Activated CD8-positive, alpha-beta memory T cell treated with anti-CD3 and anti-CD28 coated beads for 1 hour (primary cell): ENCODE results near the gene TRAF2.

Experiments used
- DNase-seq, 2 donors: peaks; one replicate each; pipeline ENCODE4 v3.0.0-alpha.2; 2020; ENCODE audit warnings: low read depth in 1 of 2; ENCODE audit errors: extremely low read depth in 1 of 2

The TRAF2 gene

DNA sequence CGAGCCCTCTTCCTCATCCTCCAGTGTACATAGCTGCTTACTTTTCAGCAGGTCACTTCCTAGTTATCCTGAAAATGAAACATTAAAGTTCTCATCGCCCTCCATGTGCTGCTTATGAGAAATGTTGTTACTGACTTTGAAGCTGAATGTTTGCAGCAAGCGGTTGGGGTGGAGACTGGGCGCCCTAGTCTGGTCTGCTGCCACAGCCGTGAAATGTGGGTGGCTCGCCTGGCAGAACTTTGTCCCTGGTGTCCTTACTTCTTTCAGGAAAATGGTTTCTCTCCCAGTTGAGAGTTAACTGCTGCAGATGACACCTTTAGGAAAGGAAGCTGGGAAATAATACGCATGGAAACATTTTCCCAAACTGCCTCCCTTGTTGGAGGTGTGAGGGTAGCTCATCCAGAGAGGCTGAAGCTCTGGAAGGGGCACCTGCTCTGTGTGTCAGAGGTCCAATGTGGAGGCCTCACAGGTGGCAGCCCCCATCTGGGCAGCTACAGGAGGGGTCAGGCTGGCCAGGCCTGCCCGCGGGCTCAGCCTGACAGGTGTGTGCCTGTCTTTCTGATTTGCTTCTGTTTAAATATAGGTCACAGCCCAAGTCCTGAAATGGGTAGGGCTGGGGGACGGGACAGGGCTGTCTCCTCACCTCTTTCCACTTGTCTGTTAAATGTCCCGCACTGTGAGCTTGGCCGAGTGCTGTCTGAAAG is 24.0 kb downstream of the TRAF2 start:
- no peak for DNase-seq

DNA sequence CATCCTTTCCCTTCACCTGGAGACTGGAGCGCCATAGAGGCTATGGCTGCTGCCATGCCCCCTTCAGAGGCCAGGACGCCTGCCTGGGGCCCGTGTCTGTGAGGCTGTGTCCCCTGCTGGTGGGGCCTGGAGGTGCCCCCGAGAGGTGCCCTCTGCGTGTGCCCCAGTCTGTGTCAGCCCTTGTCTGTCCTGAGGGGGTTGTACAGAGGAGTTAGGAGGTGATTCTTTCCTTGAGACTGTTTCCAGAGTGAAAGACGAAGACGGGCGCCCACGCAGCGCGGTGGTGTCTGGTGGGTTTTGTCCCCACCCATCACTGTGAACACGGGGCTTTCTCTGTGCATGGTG is 24.6 kb downstream of the TRAF2 start:
- DNase-seq = no peak

DNA sequence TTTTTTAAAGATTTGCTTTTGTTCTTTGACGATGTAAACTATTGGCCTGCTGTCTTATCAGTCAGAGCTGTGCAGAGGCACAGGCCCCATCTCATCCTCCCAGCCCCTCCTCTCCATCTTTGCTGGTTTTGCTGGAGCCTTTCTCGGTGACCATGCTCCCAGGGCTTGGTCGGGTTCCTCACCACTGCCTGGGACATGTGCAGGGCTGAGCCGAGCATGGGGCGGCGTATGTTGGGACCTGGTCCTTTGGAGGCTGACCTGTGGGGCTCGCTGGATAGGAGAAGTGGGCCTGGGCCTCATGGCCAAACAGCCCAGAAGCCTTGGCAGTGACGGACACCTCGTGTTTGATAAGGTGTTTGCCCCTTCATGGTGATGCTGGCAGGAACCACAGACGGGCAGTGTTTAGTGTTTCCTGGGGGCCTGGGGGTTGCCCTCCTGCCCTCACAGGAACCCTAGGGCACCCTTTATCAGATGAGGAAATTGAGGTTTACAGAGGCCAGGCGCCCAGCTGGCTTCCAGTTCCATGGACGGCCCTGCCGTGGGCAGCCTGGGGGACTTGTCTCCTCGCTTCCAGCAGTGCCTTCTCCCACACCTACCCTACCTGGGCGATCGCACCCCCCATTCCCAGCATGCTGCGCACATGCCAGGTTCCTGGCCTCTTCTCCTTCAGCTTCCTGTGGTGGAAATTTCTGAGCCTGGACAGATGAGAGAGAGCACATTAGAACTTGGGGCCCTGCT is 27.6 kb downstream of the TRAF2 start:
- no peak for DNase-seq

DNA sequence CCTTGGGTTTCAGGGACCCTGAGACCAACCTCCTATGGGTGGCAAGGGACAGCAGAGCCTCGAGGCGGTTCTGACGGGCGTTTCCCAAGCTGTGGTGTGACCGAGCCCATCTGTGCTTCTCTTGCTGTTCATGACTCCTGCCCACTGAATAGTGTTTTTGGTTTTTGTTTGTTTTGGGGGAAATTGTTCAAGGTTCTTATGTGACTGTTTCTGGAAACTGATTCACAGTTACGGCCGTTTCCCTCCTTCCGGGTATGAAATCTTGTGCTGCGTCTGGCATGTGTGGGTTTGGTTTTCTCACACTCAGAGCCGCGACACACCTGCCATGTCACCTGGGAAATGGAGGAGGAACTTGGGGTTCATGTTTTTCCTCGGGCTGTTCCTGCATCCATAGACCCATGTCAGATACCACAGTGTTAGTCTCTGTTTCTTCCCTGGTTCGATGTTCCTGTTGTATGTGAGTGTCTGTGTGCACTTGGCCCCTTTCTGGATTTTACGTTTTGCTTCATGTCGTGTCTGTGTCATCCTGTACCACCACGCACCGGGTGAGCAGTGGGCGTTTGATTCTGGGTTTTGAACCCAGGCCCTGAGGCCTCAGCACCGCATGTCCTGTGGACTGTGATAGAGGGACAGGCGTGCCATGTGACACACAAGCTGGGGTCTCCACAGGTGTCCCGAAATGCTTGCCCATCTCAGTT is 29.5 kb downstream of the TRAF2 start:
- DNase-seq = no peak

DNA sequence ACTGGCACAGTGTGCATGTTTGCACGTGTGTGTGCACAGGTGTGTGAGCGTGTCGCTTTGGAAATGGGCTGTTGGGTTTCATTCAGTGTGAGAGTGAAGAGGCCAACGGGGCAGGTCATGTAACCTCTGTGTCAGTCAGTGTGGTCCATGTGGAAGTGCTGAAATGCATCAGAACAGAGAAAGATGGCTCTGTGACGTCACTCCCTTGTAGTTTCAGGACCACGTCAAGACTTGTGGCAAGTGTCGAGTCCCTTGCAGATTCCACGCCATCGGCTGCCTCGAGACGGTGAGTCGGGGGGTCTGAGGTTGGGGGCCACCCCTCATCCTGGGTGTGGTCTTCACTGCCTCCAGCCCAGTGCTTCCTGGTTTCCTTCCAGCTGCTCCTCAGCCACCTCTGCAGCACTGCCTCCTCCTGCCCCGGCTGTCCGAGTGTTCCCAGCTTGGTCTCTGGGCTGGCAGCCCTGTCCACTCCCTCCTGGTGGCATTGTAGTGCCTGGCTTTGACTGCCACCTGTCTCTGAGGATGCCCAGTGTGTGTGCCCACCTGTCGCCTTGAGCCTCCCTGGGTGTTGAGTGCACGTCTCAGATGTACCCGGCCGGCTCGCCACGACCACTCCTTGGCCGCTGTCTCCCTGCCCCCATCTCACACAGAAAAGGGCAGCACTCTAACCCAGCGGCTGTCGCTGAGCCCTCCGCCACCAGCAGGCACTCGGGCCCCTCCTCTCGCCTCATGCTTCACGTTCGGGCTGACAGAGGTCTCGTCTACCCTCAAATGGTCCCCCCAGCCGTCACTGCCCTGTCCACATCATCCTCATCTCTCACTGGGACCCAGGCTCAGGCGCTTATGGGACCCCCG is 30.2 kb downstream of the TRAF2 start:
- DNase-seq = no peak

DNA sequence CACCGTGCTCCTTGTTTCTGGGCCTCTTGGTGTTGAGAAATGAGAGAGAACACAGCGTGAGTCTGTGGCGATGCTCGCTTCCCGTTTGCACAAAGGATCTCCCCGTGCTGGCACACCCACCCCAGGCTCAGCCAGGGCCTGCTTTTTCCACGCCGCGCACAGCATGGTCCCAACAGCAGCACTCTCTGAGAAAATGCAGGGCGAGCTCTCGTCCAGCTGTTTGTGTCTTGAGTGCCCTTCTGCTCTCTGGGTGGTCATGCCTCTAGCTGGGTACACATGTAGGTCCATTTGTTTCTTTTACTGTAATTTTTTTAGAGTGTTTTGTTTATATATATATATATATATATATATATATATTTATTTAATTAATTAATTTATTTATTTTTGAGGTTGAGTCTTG is 31.6 kb downstream of the TRAF2 start:
- no peak for DNase-seq

DNA sequence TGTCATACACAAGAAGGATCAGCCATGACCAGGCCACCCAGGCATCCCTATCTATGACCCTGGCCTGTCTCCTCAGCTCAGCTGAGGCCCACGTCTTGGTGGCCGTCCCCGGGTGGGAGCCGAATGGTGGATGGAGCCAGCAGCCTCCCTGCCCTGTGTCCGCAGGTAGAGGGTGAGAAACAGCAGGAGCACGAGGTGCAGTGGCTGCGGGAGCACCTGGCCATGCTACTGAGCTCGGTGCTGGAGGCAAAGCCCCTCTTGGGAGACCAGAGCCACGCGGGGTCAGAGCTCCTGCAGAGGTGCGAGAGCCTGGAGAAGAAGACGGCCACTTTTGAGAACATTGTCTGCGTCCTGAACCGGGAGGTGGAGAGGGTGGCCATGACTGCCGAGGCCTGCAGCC is 33.8 kb downstream of the TRAF2 start:
- DNase-seq = no peak

DNA sequence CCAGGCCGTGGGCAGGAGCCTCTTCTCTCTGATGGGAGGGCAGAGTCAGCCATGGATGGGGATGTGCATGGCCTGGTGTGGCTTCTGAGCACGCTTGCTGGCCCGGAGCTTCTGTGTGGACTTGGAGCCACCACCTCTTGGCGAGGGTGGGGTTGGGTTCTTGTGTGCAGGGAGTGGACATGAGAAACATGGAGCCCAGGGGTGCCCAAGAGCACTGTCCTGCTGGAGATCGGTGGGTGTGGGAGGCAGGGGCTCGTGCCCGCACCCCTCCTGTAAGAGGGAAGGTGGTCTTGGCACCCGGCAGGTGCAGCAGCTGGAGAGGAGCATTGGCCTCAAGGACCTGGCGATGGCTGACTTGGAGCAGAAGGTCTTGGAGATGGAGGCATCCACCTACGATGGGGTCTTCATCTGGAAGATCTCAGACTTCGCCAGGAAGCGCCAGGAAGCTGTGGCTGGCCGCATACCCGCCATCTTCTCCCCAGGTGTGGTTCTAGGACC is 34.5 kb downstream of the TRAF2 start:
- DNase-seq = no peak

DNA sequence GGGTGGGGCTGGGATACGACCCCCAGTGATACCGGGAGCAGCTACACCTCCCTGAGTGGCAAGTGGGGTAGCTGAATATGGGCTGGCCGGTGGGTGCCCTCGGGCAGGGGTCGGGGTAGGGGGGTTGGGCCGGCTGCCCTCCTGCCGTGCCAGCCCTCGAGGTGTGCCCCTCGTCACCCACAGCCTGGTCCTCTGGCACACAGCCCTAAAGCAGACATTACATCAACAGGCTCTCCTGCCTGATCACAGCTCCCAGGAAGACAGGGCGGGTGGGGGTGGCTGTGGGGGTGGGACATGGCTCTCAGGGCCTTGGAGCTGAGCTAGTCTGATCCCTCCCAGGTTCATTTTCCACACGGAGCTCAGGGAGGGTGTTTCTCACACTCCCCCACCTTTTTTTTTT is 35.0 kb downstream of the TRAF2 start:
- no peak for DNase-seq

DNA sequence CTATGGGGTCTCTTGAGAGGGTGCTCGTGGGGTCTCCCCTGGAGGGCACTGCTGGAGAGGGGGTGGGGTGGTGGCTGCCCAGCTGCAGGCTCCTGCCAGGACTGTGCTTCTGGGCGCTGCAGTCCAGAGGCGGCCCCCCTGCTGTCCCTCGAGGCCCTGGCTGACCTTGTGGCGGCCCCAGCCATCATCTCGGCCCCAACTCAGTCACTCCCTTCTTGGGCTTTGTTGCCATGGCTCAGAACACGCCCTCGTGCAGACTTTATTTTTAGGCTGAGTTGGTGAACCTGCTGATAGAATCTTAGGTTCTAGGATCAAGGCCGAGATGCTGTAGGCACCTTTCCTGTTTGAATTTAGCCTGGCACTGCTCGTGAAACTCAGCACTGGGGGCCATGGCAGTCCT is 35.4 kb downstream of the TRAF2 start:
- DNase-seq = no peak

DNA sequence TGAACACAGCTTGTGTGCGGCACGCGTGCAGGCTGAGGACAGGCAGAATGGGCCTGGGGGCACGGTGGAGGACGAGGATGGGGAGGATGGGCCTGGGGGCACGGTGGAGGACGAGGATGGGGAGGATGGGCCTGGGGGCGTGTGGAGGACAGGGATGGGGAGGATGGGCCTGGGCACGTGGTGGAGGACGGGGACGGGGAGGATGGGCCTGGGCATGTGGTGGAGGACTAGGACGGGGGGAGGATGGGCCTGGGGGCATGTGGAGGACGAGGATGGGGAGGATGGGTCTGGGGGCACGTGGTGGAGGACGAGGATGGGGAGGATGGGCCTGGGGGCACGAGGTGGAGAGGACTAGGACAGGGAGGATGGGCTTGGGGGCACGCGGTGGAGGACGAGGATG is 36.2 kb downstream of the TRAF2 start:
- no peak for DNase-seq

DNA sequence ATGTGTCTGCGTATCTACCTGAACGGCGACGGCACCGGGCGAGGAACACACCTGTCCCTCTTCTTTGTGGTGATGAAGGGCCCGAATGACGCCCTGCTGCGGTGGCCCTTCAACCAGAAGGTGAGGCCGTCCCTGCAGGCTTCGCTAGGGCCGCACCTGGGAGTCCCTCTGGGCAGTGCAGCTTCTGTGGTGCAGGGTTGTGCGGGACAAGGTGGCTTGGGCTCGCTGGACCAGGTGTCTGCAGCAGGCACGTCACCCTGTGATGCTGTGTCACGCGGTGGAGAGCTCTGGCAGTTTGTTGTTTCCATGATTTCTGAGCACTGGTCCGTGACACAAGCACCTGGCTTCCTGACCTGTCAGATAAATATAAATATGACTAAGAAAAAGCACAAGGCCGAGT is 37.6 kb downstream of the TRAF2 start:
- no peak for DNase-seq

DNA sequence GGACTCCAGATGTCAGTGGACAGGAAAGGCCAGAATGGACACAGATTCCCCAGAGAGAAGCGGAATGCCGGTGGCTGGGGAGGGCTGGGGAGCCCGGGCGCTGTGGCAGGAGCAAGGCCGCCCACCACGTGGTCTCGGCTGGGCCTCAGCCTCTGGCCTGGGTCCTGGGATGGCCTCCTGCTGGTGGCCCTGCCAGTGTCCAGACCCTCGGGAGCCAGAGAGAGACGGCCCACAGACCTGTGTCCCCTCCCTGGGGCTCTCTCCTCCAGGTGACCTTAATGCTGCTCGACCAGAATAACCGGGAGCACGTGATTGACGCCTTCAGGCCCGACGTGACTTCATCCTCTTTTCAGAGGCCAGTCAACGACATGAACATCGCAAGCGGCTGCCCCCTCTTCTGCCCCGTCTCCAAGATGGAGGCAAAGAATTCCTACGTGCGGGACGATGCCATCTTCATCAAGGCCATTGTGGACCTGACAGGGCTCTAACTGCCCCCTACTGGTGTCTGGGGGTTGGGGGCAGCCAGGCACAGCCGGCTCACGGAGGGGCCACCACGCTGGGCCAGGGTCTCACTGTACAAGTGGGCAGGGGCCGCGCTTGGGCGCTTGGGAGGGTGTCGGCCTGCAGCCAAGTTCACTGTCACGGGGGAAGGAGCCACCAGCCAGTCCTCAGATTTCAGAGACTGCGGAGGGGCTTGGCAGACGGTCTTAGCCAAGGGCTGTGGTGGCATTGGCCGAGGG is 39.3 kb downstream of the TRAF2 start:
- no peak for DNase-seq

DNA sequence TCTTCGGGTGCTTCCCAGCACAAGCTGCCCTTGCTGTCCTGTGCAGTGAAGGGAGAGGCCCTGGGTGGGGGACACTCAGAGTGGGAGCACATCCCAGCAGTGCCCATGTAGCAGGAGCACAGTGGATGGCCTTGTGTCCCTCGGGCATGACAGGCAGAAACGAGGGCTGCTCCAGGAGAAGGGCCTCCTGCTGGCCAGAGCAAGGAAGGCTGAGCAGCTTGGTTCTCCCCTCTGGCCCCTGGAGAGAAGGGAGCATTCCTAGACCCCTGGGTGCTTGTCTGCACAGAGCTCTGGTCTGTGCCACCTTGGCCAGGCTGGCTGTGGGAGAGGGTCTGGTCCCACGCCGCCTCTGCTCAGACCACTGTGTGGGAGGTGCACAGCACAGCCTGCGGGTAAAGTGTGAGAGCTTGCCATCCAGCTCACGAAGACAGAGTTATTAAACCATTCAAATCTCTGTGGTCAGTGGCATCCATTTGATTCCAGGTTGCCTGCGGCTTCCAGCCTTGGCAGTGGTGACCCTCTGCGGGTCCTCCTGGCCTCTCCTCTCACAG is 39.9 kb downstream of the TRAF2 start:
- no peak for DNase-seq

DNA sequence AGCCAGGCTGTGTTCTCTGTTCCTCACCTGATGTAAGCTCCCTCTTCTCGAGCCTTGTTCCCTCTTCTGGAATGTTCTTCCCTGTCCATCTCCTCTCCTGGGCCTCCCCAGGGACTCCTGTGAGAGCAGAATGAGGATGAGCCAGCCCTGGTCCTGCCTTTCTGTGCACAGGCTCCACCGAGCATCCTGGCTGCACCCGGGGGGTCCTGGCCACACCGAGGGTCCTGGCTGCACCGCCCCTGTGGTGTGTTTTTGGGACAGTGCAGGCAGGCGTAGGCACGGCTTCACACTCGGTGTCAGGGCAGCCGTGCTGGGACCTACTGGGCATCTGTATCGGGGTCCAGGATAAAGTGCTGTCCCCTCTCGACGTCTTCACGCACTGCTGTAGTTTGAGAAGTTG is 40.4 kb downstream of the TRAF2 start:
- no peak for DNase-seq

DNA sequence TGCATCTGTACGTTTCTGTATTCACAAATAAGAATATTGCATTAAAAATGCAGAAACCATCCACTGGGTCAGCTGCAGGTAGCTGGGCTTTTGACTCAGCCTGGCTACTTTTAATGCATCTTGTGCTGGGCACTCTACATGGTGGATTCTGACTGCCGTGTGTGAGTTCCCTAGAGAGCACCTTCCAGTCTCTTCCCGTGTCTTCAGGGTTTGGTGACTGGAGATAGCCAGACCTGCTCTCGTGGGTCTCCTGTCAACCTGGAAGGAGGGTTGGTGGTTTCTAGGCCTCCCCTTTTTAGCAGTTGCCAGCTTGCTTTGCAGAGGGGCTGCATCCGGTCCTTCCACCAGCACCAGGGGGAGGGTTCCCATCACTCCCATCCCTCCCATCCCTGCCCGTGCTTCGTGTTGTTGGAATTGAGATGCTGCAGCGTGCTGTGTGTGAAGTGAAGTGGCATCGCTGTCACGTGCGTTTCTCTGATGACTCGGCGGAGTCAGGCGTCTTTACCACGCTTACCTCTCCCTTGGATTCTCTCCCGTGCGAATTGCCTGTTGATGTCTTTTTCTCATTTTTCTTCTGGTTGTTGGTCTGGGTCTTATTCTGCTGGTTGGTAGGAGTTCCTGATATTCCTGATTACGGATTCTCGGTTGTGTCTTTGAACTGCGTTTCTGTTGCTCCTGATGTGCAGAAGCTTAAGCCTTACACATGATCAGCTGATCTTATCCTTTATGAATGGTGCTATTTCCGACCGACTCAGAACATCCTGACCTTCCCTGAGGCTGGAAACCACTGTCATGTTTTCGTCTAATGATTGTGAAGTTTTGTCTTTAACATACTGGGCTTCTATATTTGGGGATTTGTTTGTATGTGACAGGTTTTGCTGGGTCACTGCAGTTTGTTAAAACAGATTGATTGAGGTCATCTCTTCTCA is 41.3 kb downstream of the TRAF2 start:
- no peak for DNase-seq

DNA sequence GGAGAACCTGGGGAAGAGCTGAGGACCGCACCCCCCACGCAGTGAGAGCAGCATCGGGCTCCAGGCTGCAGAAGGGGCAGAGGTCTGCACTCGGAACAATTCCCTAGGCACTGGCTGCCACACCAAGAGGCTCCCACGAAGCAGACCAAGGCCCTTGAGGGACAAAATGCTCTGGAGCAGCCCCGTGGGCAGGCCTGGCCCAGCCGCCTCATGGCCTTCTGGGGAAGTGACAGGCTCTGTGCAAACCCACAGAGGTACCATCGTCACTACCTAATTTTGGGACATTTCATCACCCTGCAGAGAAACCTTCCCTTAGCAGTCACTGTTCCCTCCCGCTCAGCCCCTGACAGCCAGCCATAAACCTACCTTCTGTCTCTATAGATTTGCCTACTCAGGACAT is 42.3 kb downstream of the TRAF2 start:
- no peak for DNase-seq

DNA sequence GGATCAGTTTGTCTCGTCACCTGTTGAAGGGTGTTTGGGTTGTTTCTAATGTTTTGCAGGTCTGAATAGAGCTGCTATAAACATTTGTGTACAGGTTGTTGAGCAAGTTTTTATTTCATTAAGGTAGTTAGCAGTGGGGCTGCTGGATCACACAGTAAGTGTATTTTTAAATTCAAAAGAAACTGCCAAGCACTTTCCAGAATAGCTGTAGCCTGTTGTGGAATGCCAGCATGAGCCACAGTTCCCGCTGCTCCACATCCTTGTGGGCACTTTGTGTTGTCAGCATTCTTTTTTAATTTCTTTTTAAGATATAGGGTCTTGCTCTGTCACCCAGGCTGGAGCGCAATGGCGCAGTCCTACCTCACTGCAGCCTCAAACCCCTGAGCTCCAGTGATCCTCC is 43.7 kb downstream of the TRAF2 start:
- no peak for DNase-seq

DNA sequence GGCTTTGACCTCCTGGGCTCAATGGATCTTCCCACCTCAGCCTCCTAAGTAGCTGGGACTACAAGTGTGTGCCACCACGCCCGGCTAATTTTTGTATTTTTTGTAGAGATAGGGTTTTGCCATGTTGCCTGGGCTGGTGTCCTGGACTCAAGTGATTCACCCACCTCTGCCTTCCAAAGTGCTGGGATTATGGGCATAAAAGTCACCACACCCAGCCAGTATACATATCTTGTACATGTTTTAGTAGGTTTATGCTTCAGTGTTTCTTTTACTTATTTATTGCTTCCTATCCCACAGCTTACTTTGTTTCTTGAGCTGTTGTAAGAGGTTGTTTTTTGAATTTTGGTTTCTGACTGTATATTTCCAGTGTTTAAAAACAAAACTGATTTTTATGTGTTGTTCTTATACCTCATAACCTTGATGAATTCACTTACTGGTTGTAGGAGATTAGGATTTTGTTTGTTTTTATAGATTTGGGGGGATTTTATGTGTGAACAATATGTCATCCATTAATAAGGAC is 45.4 kb downstream of the TRAF2 start:
- DNase-seq = no peak
